OCI-LY7 (cell line): Measurements from ENCODE around the gene R3HDM4. TPM values are rescaled to one million over a fixed set of nuclear protein-coding genes. Genes with fewer than 3 reads are reported as not detected.

Experiments used
- BruUV-seq: library from RNA; stranded (reverse); fragments of 400-500 nt; replicated peaks from 2 replicates; lab custom pipeline; 2021; lab: Mats Ljungman, UMichigan
- CTCF ChIA-PET: fragments of 300-600 bp; sonication (Branson Sonifier 250); formaldehyde crosslinking; loops from one replicate; lab custom pipeline; 2022; ENCODE audit warnings: antibody characterized with exemption; ENCODE audit not compliant: unreplicated experiment; lab: Charles Lee
- POLR2A ChIA-PET: fragments of 300-600 bp; sonication (Branson Sonifier 250); formaldehyde crosslinking; loops from one replicate; lab custom pipeline; 2022; ENCODE audit warnings: antibody characterized with exemption; lab: Charles Lee
- DNase-seq: peaks from one replicate; pipeline ENCODE4 v3.0.0-alpha.2; 2015; ENCODE audit warnings: low spot score
- H2AFZ ChIP-seq: fragments of 200-600 bp; sonication (generic), shearing (Covaris generic); 2 replicates; pipeline ENCODE4 v1.6.1; 2014; ENCODE audit warnings: mild to moderate bottlenecking, antibody characterized with exemption, low read length, moderate library complexity
- H3K27ac ChIP-seq: fragments of 200-600 bp; sonication (generic); 2 replicates; pipeline ENCODE4 v1.5.1; 2014; ENCODE audit warnings: mixed run types, low read depth, mild to moderate bottlenecking, moderate library complexity, low read length, inconsistent platforms; ENCODE audit not compliant: poor library complexity, severe bottlenecking
- H3K36me3 ChIP-seq: fragments of 200-600 bp; sonication (generic); 2 replicates; pipeline ENCODE4 v1.6.1; 2014; ENCODE audit warnings: mild to moderate bottlenecking, antibody characterized with exemption, low read length, moderate library complexity, mixed read lengths; ENCODE audit not compliant: insufficient read depth
- H3K4me1 ChIP-seq: fragments of 200-600 bp; sonication (generic); 2 replicates; pipeline ENCODE4 v1.5.1; 2014; ENCODE audit warnings: mild to moderate bottlenecking, low read length; ENCODE audit not compliant: insufficient read depth, poor library complexity, severe bottlenecking
- H3K4me2 ChIP-seq: fragments of 200-600 bp; sonication (generic); 2 replicates; pipeline ENCODE4 v1.6.1; 2014; ENCODE audit warnings: mild to moderate bottlenecking, low read length
- H3K4me3 ChIP-seq: fragments of 200-600 bp; sonication (generic); 2 replicates; pipeline ENCODE4 v1.5.1; 2014; ENCODE audit warnings: mild to moderate bottlenecking, low read depth, low read length; ENCODE audit not compliant: poor library complexity, severe bottlenecking
- H3K79me2 ChIP-seq: fragments of 200-600 bp; sonication (generic); 2 replicates; pipeline ENCODE4 v1.6.1; 2016; ENCODE audit warnings: low read depth, mild to moderate bottlenecking, low read length, moderate library complexity, mixed read lengths; ENCODE audit not compliant: insufficient read depth
- H3K9me2 ChIP-seq: fragments of 200-600 bp; sonication (generic); 2 replicates; pipeline ENCODE4 v1.6.1; 2016; ENCODE audit warnings: mild to moderate bottlenecking, low read length, mixed read lengths; ENCODE audit not compliant: insufficient read depth
- H3K9me3 ChIP-seq: fragments of 200-600 bp; sonication (generic); 2 replicates; pipeline ENCODE4 v1.6.1; 2014; ENCODE audit warnings: mild to moderate bottlenecking, mixed run types, low read length, mixed read lengths
- H4K20me1 ChIP-seq: fragments of 200-600 bp; sonication (generic); 2 replicates; pipeline ENCODE4 v1.6.1; 2014; ENCODE audit warnings: mild to moderate bottlenecking, antibody characterized with exemption, low read length, moderate library complexity, mixed read lengths; ENCODE audit not compliant: insufficient read depth
- EZH2phosphoT487 ChIP-seq: fragments of 200-600 bp; sonication (generic); IDR thresholded peaks from 2 replicates; pipeline ENCODE4 v1.6.1; 2018; ENCODE audit warnings: low read depth, borderline replicate concordance, mild to moderate bottlenecking, mixed run types, antibody characterized with exemption, low read length, moderate library complexity, mixed read lengths
- intact Hi-C: fragments of 100-400 bp; cut with micrococcal nuclease; formaldehyde crosslinking; loops from one replicate; pipeline ENCODE4 v1.10.0; 2022; ENCODE audit not compliant: unreplicated experiment
- total RNA-seq, 2 experiments: library from RNA; depleted of rRNA in 1 of 2; stranded (reverse); fragments of >200 nt in 1 of 2; shearing (Covaris generic) in 1 of 2; gene quantifications; 2 replicates each; pipeline ENCODE4 v1.2.3, GENCODE V29; 2014 to 2022
- TF ChIP-seq, protein P1 (sequence below): fragments of 200-600 bp; sonication (generic); conservative IDR thresholded peaks from 2 replicates; pipeline ENCODE4 v1.5.1; 2014; ENCODE audit warnings: mild to moderate bottlenecking, antibody characterized with exemption, low read length, moderate library complexity, mixed read lengths

Gene R3HDM4
- total RNA-seq, 2 experiments from 2014 or later: 43.5 to 64.9 TPM

DNA sequence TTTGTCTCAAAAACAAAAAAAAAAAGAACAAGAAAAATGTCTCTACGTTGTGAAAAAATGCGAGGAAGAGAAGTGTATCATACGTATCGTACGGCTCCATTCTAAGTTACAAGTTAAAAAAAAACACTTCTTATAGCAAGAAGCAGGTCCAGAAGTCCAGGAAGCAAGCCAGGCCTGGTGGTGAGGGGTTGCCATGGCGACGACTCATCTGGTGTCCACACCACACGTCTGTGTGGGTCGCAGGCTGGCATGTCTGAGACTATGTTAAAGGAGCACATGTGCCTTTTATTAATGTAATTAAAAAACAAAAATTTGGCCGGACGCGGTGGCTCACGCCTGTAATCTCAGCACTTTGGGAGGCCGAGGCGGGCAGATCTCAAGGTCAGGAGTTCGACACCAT lies 25.9 kb downstream of the R3HDM4 start:
- TF ChIP-seq EZH2phosphoT487: no peak
- TF ChIP-seq, protein P1, sequence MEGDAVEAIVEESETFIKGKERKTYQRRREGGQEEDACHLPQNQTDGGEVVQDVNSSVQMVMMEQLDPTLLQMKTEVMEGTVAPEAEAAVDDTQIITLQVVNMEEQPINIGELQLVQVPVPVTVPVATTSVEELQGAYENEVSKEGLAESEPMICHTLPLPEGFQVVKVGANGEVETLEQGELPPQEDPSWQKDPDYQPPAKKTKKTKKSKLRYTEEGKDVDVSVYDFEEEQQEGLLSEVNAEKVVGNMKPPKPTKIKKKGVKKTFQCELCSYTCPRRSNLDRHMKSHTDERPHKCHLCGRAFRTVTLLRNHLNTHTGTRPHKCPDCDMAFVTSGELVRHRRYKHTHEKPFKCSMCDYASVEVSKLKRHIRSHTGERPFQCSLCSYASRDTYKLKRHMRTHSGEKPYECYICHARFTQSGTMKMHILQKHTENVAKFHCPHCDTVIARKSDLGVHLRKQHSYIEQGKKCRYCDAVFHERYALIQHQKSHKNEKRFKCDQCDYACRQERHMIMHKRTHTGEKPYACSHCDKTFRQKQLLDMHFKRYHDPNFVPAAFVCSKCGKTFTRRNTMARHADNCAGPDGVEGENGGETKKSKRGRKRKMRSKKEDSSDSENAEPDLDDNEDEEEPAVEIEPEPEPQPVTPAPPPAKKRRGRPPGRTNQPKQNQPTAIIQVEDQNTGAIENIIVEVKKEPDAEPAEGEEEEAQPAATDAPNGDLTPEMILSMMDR: no peak
- H3K27ac ChIP-seq: no peak overlapping the region
- H3K79me2 ChIP-seq: 0 out of 2 replicates have a peak, but pooled peaks cover under 1% of the 10 kb centered on the region
- intact Hi-C loops: no loop called here
- no peak for DNase-seq
- ChIA-PET POLR2A (no interaction called here), CTCF (no interaction called here)
- no peak overlapping the region for H3K4me2 ChIP-seq
- H4K20me1 ChIP-seq: no peaks in the 10 kb centered on the region
- H3K4me1 ChIP-seq: peaks cover 3% of the 10 kb centered on the region
- H3K9me3 ChIP-seq: no peaks in the 10 kb centered on the region
- no TSS peak for BruUV-seq
- no peak overlapping the region for H2AFZ ChIP-seq
- peaks cover 40% of the 10 kb centered on the region for H3K36me3 ChIP-seq
- H3K9me2 ChIP-seq: no peaks in the 10 kb centered on the region
- H3K4me3 ChIP-seq: no peak overlapping the region

DNA sequence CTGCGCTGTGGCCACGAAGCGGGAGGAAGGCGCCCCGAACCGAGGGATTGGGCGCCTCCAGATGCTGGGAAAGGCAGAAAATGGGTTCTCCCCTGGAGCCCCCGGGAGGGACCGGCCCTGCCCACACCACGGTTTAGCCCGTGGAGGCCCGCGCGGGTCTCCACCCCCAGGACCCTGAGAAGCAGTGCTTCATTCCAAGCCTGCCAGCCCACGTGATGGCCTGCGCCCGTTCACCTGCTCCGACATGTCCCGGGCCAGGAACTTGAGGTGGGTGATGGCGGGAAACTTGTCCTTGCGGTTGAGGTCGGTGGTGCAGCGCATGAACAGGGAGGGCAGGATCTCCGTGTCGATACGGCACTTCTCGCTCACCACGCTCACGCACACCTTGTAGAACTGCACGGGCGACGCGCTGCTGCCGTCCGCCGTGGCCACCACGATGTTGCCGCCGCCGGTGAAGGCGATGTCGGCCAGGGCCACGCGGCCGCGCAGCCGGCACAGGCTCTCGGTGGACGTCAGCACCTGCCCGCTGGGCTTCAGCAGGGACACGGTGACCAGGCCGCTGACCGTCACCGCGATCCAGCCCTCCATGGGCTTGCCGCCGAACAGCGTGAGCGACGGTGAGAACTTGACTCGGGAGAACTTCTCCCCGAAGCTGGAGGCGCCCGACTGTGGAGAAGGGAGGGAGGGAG lies 27.3 kb downstream of the R3HDM4 start:
- Histone ChIP-seq H3K4me1 (no peaks in the 10 kb centered on the region), H3K4me2 (no peak overlapping the region), H3K9me3 (no peaks in the 10 kb centered on the region), H3K27ac (no peak overlapping the region), H3K36me3 (peaks cover 52% of the 10 kb centered on the region), H3K79me2 (no peaks in the 10 kb centered on the region), H2AFZ (no peak overlapping the region), H4K20me1 (no peaks in the 10 kb centered on the region), H3K9me2 (no peaks in the 10 kb centered on the region), H3K4me3 (no peak overlapping the region)
- POLR2A ChIA-PET: no interaction called here
- CTCF ChIA-PET: no interaction called here
- TF ChIP-seq, protein P1: no peak
- no peak for TF ChIP-seq EZH2phosphoT487
- DNase-seq: no peak
- intact Hi-C loops: no loop called here
- no TSS peak for BruUV-seq
